ENCODE measurements around the gene NRXN2.

The NRXN2 gene

DNA sequence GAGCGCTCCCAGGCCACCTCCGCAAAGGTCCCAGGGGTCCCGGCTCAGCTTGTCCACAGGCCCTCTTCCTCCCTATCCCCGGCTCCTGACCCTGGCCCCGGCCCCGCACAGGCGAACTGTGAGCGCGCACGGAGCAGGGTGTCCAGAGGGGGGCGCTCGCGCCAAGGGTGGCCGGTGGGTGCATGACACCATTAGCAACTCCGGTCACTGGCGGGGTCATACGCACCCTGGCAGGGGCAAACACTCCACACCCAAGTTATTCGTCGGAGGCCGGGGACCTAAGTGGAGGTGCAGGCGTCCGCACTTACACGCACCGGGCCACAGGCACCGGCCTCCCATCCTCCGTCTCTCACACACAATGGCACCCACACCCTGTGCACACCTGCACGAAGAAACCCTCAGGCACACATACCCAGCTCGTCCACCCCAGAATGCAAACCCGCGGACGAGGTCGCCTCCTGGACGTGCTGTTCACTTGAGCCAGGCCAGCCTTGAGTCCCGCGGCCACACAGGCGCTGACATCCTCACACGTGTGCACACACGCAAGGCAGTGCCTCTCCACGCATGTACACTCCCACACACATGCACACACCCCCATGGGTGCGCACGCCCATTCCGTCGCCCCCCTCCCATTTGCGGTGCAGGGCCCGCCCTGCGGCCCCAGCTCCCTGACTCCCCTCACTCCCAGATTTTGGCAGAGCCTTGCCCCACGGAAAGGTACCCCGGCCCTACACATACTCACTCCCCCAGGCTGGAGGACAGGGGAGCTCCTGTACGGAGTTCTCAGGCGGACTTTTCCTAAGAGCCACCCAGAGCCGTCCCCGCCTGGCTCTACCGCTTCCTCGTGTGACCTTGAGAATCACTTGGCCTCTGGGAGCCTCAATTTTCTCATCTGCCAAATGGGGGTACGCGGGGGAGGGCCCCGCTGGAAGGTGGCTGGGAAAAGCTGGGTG, 20.9 kb upstream of the NRXN2 start, which contains the start of gene RASGRP2:
Gene RASGRP2, minus strand, starts transcription at position 552 of the 953 bp plus-strand sequence. CDS start 1,276 bp downstream, outside the sequence.
- TF ChIP-seq GATA2 (IDR thresholded peaks at IDR 0.05; ENCODE audit: low read depth, low read length) (no peak), GATA3 (IDR thresholded peaks at IDR 0.05; ENCODE audit: low read depth, low read length) (no peak)

- no peak for TF ChIP-seq GATA2 (IDR thresholded peaks at IDR 0.05; ENCODE audit: low read depth, low read length)
- TF ChIP-seq GATA3 (IDR thresholded peaks at IDR 0.05; ENCODE audit: low read depth, low read length): no peak
Observed at GRCh38 chr11:64742889-64743590, 20.0 kb upstream of the NRXN2 start.

- TF ChIP-seq GATA2 (IDR thresholded peaks at IDR 0.05; ENCODE audit: low read depth, low read length) (no peak), GATA3 (IDR thresholded peaks at IDR 0.05; ENCODE audit: low read depth, low read length) (no peak)
Observed at GRCh38 chr11:64742087-64742888, 19.3 kb upstream of the NRXN2 start.

- TF ChIP-seq GATA3 (IDR thresholded peaks at IDR 0.05; ENCODE audit: low read depth, low read length) (no peak), GATA2 (IDR thresholded peaks at IDR 0.05; ENCODE audit: low read depth, low read length) (no peak)
Observed at GRCh38 chr11:64741375-64742086, 18.5 kb upstream of the NRXN2 start.

GRCh38 chr11:64739871-64740270, 16.9 kb upstream of the NRXN2 start:
- no peak for TF ChIP-seq GATA2 (IDR thresholded peaks at IDR 0.05; ENCODE audit: low read depth, low read length)
- no peak for TF ChIP-seq GATA3 (IDR thresholded peaks at IDR 0.05; ENCODE audit: low read depth, low read length)

GRCh38 chr11:64736654-64737053, 13.7 kb upstream of the NRXN2 start:
- TF ChIP-seq GATA3 (IDR thresholded peaks at IDR 0.05; ENCODE audit: low read depth, low read length): no peak
- TF ChIP-seq GATA2 (IDR thresholded peaks at IDR 0.05; ENCODE audit: low read depth, low read length): no peak

- TF ChIP-seq GATA2 (IDR thresholded peaks at IDR 0.05; ENCODE audit: low read depth, low read length): no peak
- TF ChIP-seq GATA3 (IDR thresholded peaks at IDR 0.05; ENCODE audit: low read depth, low read length): no peak
Observed at GRCh38 chr11:64735725-64736259, 12.8 kb upstream of the NRXN2 start.

DNA sequence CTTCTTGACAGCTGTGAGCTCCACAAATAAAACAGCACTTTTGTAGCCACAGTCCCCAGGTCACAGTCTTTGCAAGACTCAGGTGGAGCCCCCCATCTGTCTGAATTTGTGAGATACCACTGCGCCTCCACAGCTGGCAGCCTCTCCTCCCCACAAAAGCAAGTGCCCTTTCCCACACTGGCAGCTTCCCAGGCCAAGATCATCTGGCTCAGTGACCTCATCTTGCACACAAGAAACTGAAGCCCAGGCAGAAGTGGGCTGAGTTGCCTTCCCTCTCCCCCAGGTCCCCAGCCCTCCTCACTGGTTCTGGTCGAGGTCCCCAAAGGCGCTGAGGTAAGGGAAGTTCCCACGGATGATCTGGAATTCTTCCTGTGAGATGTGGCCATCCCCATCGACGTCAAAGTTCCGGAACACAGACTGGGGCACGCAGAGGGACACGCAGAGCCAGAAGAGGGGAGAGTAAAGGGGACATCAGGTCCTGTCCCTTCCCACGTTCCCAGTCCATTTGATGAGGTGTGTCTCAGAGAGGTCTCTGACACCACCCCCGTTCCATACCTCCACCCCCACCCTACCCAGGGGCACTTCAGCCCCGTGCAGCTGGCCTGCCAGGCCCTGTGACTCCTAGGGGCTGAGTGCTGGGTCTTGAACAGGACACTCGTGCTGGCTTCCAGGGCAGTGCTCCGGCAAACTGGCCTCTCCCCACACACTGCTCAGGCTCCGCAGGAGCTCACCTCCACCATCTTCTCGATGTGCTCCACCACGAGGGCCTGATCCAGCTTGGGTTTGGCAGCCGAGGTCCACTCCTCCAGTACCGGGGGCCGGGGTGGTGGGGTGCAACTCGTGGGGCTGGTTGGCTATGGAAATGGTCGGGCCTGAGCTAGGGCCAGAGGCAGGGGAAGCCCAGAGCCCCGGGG, 12.1 kb upstream of the NRXN2 start:
- no peak for TF ChIP-seq GATA2 (IDR thresholded peaks at IDR 0.05; ENCODE audit: low read depth, low read length)
- no peak for TF ChIP-seq GATA3 (IDR thresholded peaks at IDR 0.05; ENCODE audit: low read depth, low read length)

- no peak for TF ChIP-seq GATA3 (IDR thresholded peaks at IDR 0.05; ENCODE audit: low read depth, low read length)
- TF ChIP-seq GATA2 (IDR thresholded peaks at IDR 0.05; ENCODE audit: low read depth, low read length): no peak
Observed at GRCh38 chr11:64731601-64732000, 8.6 kb upstream of the NRXN2 start.

GRCh38 chr11:64729851-64730382, 6.9 kb upstream of the NRXN2 start:
- no peak for TF ChIP-seq GATA2 (IDR thresholded peaks at IDR 0.05; ENCODE audit: low read depth, low read length)
- no peak for TF ChIP-seq GATA3 (IDR thresholded peaks at IDR 0.05; ENCODE audit: low read depth, low read length)

DNA sequence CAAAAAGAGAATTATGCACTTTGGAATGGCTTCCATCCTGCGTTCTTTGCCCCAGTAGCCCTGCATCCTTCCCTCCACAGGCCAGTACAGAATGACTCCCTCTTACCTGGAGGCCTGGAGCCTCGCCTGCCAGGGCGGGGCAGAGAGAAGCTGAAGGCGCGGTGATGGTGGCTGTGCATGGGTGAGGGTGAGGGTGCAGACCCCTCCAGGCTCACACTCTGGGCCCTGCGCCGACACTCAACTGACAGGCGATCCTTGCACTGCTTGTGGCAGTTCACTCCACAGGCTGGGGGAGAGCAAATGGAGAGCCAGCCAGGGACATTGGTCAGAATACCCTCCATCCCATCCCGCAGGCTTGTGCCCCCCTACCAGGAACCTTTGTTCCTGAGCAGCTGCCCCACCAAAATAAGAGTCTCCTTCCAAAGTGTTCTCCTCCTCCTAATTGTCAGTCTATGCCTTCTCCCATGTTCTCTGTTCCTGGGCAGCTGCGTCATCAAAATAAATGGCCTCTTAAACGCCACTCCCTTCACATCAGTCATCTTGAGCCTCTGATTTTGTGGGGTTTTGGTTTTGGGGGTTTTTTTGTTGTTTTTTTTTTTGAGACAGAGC, 5.9 kb upstream of the NRXN2 start:
- TF ChIP-seq GATA2 (IDR thresholded peaks at IDR 0.05; ENCODE audit: low read depth, low read length): no peak
- no peak for TF ChIP-seq GATA3 (IDR thresholded peaks at IDR 0.05; ENCODE audit: low read depth, low read length)
